ENCODE results near the gene SPTLC3.

SPTLC3 gene

DNA sequence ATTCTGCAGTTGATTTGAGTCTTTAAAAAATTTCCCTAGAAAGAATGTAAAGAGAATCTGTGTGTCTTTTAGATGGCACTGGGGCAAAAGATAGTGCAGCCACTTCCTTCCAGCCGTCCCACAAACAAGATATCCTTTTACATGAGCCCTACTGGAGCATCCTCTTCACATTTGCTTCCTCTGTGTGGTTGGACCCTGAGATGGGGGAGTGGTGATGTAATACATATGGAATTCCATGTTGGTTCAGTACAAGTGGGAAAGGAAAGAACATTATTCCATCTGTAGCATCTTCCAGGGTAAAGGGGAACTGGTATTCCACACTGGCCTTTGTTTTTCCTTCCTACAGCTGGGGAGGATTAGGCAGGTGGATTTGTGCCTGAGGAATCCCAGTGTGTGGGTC lies 133.4 kb downstream of the SPTLC3 start:
- DNase-seq = no peak

GRCh38 chr20:13147071-13147963 lies 138.5 kb downstream of the SPTLC3 start:
- no peak for DNase-seq

- DNase-seq = no peak
These were observed 139.2 kb downstream of the SPTLC3 start for GRCh38 chr20:13147971-13148370.

GRCh38 chr20:13148402-13148801 lies 139.6 kb downstream of the SPTLC3 start:
- no peak for DNase-seq

DNA sequence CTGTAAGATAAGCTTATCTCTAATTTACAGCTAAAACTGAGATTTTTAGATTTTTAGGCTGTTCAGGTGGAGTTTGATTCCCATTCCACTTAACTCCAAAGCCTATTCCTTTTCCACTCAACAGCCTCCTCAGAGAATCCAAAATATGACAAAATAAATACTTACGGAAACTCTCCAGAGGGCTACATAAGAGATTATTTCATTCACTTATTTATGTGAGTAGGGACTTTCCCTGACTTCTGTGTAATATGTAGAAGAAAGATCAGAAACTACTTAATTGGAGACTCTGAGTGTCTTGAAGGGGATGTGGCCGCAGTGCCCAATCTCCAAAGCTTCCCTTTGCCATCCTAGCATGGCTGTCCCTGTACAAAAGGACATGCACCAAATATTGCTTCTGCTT lies 140.2 kb downstream of the SPTLC3 start:
- DNase-seq = no peak

- no peak for DNase-seq
These were observed 140.8 kb downstream of the SPTLC3 start for GRCh38 chr20:13149371-13150105.

DNA sequence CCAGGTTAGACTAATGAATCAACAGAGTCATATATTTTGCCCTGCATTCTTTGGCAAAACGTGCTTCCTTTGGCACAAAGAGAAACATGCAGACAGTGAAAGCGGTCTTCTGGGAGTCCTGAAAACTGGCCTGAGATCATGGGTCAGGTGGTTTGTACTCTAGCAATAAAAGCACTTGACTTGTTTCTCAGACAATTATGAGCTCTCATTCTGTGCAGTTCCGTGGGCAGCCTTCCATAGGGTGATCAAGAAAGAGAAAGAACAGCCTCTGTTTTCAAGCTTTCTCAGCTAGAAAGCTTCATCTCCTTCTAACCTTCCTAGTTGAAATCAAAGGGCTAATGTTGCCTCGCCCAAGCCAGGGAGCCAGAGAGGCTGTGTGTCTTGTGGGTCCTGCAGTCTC lies 149.6 kb downstream of the SPTLC3 start:
- DNase-seq = no peak

- no peak for DNase-seq
These were observed 151.1 kb downstream of the SPTLC3 start for GRCh38 chr20:13159889-13160288.

DNA sequence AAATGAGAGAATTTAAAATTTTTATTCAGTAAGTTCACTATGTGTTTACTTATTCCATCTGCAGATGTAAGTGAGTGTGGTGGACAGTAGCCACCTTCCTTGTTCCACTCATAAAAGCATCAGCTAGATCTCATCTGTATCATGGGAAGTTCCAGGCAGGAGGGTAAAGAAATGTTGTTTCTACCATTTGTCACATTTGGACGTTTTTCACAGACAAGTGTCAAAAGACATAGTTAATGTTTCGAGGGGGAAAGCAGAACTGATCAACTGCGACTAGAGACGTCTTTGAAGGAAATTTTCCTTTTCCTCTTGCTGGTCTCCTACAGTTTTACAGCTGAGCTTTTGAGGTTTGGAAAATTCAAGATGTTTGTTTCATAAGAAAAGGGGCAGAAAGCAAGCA lies 156.4 kb downstream of the SPTLC3 start:
- no peak for DNase-seq

DNA sequence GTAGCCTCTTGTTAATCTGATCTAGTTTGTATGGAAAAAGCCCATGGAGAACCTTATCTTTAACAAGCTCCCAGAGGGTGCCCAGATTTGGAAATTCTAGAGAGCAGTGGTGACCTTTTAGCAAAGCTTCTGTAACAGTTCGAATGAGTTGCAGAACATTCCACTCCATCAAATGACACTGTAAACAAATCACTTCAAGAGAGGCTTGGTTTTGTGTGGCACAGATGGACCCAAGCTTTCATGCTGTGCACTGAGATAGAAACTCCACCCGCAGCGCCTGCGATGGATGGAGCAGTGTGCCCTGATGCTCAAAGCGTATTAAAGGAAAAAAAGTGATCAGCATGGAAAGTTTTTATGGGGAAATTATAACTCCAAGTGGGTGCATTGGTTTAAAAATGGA lies 157.2 kb downstream of the SPTLC3 start:
- DNase-seq = no peak

DNA sequence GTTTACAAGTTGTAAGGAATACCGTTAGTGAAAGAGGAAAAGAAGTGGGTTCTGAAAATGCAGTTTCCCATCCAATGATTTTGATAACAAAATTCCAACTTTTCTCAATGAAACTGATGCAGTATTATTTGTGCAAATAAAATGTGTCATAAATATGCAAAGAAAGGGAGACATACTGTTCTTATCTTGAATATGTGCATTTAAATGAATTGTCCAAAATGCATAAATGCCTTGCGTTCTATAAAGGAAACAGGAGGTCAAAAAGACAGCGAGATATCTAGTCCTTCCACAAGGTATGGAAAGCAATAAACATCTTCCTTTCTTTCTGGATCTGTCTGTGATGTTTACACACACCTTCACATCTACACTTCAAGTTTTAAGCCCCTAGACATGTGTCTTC lies 157.7 kb downstream of the SPTLC3 start:
- DNase-seq = no peak

DNA sequence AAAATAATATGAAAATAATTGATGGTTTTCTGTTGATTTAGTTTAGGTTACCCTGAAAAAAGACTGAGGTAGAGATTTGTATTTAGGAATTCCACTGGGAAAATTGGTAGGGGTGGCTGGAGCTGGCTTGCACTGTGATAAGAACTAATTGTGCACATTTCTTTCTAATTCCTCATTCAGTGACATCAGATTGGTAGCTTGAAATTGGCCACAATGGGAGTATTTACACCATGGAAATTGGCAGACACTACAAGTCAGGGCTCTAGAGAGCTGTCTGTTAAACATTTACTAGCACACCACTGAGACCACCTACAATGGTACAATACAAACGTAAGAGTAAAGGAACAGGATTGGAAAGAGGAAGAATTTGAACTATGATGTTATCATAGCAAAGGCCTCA lies 160.3 kb downstream of the SPTLC3 start:
- no peak for DNase-seq

DNA sequence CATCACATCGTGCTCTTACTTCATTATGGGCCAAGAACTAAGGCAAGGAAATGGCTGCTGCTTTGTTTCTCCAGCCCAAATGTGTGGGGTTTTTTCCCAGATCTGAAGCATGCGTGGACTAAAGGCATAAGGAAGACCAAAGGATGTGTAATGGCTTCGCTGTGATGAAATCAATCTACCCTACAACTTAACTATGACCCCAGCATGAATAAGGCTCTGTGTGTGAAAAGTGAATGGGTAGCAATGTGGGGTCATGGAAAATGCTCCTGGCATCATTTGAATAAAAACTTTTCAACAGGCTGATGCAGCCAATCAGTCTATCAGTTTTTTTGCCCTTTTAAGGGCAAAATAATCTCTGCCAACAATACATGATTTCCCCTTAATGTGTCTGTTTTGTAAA lies 162.0 kb downstream of the SPTLC3 start:
- DNase-seq = no peak

- DNase-seq = no peak
These were observed 164.4 kb downstream of the SPTLC3 start for GRCh38 chr20:13173201-13173600.

DNA sequence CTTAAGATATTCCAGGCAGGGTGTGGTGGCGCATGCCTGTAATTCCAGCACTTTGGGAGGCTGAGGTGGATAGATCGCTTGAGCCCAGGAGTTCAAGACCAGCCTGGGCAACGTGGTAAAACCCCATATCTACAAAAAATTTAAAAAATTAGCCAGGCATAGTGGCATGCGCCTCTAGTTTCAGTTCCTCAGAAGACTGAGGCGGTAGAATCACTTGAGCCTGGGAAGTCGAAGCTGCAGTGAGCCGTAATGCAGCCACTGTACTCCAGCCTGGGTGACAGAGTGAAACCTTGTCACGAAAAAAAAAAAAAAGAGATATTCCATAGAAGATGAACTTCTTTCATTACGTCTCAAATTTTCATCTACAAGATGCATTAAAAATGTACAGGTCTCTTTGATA lies 165.6 kb downstream of the SPTLC3 start:
- no peak for DNase-seq

GRCh38 chr20:13180986-13181889 lies 172.5 kb downstream of the SPTLC3 start:
- no peak for DNase-seq

- DNase-seq = no peak
These were observed 174.2 kb downstream of the SPTLC3 start for GRCh38 chr20:13183005-13183404.

DNA sequence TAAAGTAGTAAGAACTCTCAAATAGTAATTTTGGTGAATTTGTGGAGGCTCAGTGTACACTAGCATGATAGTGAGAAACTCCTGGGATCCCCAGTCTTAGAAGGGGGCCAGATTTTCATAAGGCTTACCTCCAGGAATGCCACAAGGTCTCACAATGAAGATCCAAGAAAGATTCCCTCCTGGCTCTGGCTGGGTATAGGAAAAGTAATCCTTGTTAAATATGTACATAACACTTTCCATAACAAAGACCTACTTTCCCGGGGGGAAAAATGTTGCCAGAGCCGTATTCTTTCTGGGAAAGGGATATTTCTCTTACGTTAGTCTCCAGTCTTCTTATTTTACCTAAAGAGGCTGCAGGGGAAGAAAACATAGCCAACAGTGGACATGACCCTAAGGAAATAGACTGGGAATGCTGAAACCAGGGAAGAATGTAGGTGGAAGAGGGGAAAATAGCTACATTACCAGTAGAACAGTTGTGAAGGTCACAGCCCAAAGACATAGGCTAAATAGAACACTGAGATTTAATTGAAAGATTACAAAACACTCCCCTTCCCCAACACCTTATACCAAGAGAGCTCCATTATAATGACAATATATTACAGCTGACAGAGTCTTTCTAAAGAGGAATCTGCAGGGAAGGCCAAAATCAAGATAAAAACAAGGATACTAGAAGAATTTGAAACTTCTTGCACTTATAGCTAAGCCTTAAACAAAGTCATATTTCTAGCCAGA lies 177.4 kb downstream of the SPTLC3 start:
- no peak for DNase-seq

- no peak for DNase-seq
These were observed 179.1 kb downstream of the SPTLC3 start for GRCh38 chr20:13187899-13188298.

DNA sequence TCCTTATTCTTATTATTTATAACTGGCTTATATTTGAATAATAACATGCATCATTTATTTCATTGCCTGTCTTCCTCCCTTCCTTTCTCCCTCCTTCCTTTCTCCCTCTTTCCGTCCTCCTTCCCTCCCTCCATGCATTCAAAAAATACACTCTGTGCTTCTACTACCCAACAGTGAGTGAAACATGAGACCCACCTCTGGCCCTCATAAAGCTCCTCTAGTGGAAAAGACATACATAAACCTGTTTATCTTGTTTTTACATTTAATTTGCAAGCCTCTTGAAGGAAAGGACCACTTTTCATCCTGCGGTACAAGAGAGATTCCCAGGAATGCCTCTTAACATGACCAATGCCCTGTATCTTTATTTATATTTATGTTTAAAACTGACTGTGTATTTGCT lies 190.5 kb downstream of the SPTLC3 start:
- DNase-seq = no peak

DNA sequence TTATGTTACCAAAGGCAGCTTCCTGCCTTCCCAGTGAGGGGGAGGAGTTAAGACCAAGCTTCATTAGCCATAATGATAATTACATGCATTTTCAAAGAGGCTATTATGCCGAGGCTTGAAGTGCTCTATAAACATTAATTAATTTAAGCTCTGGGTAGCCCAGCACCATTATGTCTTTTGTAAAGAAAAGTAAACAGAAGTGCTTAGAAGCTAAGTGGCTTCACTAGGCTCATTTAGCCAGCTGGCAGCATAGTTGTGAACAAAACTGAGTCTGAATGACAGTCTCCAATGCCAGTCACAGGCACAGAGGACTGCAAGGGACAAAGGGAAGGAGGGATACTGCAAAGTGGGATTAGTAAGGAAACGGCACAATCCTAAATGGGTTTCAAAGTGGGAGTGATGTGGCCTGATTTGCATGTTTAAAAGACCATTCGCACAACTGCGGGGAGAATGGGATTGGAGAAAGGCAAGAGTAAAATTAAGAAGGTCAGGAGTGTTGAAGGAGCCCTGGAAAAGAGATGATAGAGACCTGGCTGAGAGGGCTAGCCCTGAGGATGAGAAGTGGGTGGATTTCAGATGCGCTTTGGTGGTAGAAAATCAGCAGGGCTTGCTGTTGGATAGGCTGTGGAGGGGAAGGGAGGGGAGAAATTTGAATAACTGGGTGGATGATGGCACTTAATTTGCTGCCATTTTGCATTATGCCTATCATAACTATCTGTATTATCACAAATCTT lies 192.2 kb downstream of the SPTLC3 start:
- DNase-seq = no peak

GRCh38 chr20:13202565-13202964 lies 193.8 kb downstream of the SPTLC3 start:
- no peak for DNase-seq

All from activated naive CD4-positive, alpha-beta T cell treated with anti-CD3 and anti-CD28 coated beads, Interleukin-2, amount 50 U/mL, for 16 hours (primary cell).